ENCODE results near the gene SNAI1.

SNAI1 gene

GRCh38 chr20:50027611-50028105, 44.9 kb downstream of the SNAI1 start:
- in situ Hi-C loops (cut with MboI; ENCODE audit: low sequenced_read_pairs, unreplicated experiment): no loop called here
- DNase-seq (ENCODE audit: low spot score): no peak

GRCh38 chr20:50029083-50029696, 46.4 kb downstream of the SNAI1 start:
- TF ChIP-seq CTCF (IDR thresholded peaks at IDR 0.05; ENCODE audit: borderline replicate concordance, control extremely low read depth, extremely low read depth, insufficient read depth, missing control alignments): no peak
- DNase-seq (ENCODE audit: low spot score): no peak
- in situ Hi-C loops (cut with MboI; ENCODE audit: low sequenced_read_pairs, unreplicated experiment): no loop called here

More at GRCh38 chr20:50027611-50028105, 44.9 kb downstream of the SNAI1 start:
- TF ChIP-seq CTCF (IDR thresholded peaks at IDR 0.05; ENCODE audit: borderline replicate concordance, control extremely low read depth, extremely low read depth, insufficient read depth, missing control alignments): no peak

- in situ Hi-C loops (cut with MboI; ENCODE audit: low sequenced_read_pairs, unreplicated experiment): no loop called here
- no peak for TF ChIP-seq CTCF (IDR thresholded peaks at IDR 0.05; ENCODE audit: borderline replicate concordance, control extremely low read depth, extremely low read depth, insufficient read depth, missing control alignments)
- no peak for DNase-seq (ENCODE audit: low spot score)
These were observed 47.1 kb downstream of the SNAI1 start for GRCh38 chr20:50029697-50030461.

GRCh38 chr20:50032955-50033666, 50.3 kb downstream of the SNAI1 start:
- in situ Hi-C loops (cut with MboI; ENCODE audit: low sequenced_read_pairs, unreplicated experiment): no loop called here
- no peak for TF ChIP-seq CTCF (IDR thresholded peaks at IDR 0.05; ENCODE audit: borderline replicate concordance, control extremely low read depth, extremely low read depth, insufficient read depth, missing control alignments)

GRCh38 chr20:50034567-50035180, 51.9 kb downstream of the SNAI1 start:
- DNase-seq (ENCODE audit: low spot score): no peak
- TF ChIP-seq CTCF (IDR thresholded peaks at IDR 0.05; ENCODE audit: borderline replicate concordance, control extremely low read depth, extremely low read depth, insufficient read depth, missing control alignments): no peak
- in situ Hi-C loops (cut with MboI; ENCODE audit: low sequenced_read_pairs, unreplicated experiment): no loop called here

More at GRCh38 chr20:50032955-50033666, 50.3 kb downstream of the SNAI1 start:
- DNase-seq (ENCODE audit: low spot score): no peak

GRCh38 chr20:50036703-50037102, 53.9 kb downstream of the SNAI1 start:
- DNase-seq (ENCODE audit: low spot score): no peak
- in situ Hi-C loops (cut with MboI; ENCODE audit: low sequenced_read_pairs, unreplicated experiment): no loop called here
- TF ChIP-seq CTCF (IDR thresholded peaks at IDR 0.05; ENCODE audit: borderline replicate concordance, control extremely low read depth, extremely low read depth, insufficient read depth, missing control alignments): no peak

All from GM13976 (cell line).